ENCODE measurements around the gene TBX4.

TBX4 gene

DNA sequence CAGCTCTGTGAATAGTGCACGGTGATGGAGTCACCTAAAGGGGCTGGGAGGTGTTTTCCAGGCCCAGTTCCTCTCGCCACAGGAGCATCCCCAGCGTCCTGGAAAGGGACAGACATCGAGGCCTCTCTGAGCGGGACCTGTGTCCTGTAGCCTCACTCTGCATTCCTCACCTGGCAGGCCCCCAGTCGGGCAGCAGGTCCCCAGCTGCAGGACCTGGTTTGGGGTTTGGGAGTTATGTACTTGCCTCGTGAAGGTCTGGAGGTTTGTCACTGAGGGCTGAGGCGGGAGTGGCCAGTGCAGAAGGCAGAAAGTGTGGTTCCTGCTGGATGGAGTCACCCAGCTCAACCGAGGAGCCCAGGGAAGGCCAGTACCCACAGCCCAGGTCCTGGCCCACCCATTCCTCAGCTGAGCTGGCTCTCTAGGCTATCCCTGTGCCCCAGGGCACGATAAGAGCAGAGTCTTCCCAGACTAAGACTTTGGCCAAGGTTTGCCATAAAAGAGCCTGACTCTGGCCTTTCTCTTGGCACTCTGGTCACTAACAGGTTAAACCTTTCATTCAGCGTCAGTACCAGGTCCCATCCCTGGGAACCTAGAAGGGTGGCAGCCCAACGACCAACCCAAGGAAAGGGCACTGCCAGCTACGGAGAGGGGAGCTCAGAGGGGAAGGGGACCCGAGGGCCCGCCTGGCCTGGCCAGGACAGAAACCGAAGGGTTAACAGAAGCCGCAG is 24.4 kb downstream of the TBX4 start:
- H3K4me3 ChIP-seq (replicated peaks; ENCODE audit: low read depth, low read length): no peak overlapping the region
- DNase-seq (ENCODE audit: low read depth): no peak
- TF ChIP-seq, protein P1, sequence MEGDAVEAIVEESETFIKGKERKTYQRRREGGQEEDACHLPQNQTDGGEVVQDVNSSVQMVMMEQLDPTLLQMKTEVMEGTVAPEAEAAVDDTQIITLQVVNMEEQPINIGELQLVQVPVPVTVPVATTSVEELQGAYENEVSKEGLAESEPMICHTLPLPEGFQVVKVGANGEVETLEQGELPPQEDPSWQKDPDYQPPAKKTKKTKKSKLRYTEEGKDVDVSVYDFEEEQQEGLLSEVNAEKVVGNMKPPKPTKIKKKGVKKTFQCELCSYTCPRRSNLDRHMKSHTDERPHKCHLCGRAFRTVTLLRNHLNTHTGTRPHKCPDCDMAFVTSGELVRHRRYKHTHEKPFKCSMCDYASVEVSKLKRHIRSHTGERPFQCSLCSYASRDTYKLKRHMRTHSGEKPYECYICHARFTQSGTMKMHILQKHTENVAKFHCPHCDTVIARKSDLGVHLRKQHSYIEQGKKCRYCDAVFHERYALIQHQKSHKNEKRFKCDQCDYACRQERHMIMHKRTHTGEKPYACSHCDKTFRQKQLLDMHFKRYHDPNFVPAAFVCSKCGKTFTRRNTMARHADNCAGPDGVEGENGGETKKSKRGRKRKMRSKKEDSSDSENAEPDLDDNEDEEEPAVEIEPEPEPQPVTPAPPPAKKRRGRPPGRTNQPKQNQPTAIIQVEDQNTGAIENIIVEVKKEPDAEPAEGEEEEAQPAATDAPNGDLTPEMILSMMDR (IDR thresholded peaks at IDR 0.05; ENCODE audit: low read length, missing control alignments): no peak

DNA sequence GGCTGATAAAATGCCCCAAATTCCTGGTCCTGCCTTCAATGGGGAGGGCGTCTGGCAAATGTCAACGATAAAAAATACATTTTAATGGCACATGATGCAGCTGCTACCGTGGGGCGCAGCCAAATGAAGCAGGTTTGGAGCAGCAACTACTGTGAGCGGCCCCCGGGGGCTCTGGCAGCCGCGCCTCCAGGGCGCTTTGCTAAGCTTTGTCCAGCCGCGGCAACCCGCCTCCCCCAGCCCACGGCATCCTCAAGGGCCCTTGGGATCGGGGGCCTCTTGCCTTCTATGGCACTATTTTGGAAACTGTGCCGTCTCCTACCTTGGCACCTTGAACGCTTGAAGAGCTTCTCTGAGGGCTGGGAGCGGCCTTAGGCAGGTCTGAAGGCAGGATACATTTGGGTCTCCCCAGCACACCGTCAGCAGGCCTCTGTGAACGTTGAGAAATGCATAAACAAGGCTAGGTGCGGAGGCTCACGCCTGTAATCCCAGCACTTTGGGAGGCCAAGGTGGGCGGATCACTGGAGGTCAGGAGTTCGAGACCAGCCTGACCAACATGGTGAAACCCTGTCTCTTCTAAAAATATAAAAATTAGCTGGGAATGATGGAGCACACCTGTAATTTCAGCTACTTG is 25.1 kb downstream of the TBX4 start:
- TF ChIP-seq, protein P1 (IDR thresholded peaks at IDR 0.05; ENCODE audit: low read length, missing control alignments): no peak
- H3K4me3 ChIP-seq (replicated peaks; ENCODE audit: low read depth, low read length): no peak overlapping the region
- DNase-seq (ENCODE audit: low read depth): no peak

DNA sequence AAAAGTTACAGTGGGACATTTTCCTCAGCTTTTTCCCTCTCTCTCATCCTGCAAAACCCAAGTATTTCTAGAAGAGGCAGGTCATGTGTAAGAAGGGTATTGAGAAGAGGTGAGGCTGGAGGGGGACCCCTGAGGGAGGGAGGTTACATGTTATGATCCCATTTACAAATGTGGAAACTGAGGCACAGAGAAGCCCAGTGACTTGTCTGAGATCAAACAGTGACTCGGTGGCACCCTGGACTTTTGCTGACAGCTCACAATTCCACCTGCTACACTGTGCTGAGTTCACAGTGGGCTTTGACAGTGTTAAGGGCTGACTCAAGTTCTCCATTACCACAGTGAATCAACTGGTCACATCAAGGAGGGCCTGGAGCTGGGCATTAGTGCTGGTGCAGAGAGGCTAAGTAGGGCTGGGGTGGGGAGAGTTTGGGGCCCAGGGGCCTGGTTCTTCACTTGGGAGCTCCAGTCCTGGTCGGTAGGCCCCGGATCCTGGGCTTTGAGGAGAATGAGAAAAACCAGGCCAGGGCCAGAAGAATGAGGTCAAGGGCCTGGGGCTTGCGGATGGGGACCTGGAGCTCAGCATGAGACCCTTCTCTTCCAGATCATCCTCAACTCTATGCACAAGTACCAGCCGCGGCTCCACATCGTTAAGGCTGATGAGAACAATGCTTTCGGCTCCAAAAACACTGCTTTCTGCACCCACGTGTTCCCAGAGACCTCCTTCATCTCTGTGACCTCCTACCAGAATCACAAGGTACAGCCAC is 26.0 kb downstream of the TBX4 start:
- TF ChIP-seq, protein P1 (IDR thresholded peaks at IDR 0.05; ENCODE audit: low read length, missing control alignments): no peak
- no peak overlapping the region for H3K4me3 ChIP-seq (replicated peaks; ENCODE audit: low read depth, low read length)
- DNase-seq (ENCODE audit: low read depth): no peak

DNA sequence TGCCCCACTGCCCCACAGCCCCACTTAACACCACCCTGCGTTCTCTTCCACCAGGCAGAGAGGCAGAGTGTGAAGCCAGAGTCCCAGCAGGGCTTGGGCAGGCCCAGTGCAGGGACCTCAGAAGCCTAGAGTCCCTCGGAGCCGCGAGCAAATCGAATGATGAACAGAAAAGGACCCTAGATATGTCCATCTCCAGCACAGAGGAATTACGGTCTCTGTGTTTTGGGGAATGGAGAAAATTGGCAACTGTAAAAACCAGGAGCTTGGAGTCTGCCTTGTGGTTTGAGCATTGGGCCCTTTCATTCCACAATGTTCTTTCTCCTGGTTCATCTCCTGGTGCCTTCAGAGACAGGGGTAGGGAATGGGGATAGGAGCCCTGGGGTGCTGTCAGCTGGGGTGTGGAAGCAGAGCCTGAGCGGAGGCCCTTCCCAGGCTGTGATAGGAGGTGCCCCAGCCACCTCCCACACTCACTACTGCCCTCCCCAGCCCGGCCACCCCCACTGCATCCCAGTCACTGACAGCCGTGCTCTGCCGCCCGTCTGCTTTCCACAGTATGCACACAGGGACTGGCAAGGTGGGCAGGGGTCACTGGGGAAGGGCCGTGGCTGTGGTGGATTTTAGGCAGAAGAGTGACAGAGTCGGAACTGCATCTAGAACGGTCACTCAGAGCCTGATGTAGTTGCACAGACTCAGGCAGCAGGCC is 26.7 kb downstream of the TBX4 start:
- TF ChIP-seq, protein P1 (IDR thresholded peaks at IDR 0.05; ENCODE audit: low read length, missing control alignments): no peak
- DNase-seq (ENCODE audit: low read depth): no peak
- H3K4me3 ChIP-seq (replicated peaks; ENCODE audit: low read depth, low read length): no peak overlapping the region

DNA sequence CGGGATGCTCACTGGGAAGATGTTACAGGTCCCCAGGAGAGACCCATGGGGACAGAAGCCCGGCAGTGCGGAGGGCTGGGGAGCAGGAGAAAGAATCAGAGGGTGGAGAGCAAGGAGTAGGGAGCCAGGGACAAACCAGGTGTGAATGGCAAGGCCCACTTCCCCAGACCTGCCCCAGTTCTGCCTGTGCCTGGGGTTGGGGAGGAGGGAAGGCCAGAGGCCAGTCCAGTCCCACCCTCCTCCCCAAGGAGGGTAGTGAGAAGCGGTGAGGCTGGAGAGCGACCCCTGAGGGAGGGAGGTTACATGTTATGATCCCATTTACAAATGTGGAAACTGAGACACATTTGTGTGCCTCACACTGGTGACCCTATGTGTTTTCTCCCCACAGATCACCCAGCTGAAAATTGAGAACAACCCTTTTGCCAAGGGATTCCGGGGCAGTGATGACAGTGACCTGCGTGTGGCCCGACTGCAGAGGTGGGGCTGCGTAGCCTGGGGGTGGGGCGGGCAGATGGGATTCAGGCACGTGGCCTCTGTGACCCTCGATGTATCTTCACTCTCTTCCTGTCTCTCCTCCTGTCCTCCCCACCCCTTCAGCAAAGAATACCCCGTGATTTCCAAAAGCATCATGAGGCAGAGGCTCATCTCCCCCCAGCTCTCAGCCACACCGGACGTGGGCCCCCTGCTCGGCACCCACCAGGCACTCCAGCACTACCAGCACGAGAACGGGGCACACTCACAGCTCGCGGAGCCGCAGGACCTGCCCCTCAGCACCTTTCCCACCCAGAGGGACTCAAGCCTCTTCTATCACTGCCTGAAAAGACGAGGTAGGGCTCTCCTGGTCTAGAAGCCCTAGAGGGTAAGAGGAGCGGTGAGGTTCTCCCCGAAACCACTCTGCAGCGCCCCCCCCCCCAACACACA is 27.5 kb downstream of the TBX4 start:
- TF ChIP-seq, protein P1 (IDR thresholded peaks at IDR 0.05; ENCODE audit: low read length, missing control alignments): no peak
- no peak for DNase-seq (ENCODE audit: low read depth)
- H3K4me3 ChIP-seq (replicated peaks; ENCODE audit: low read depth, low read length): no peak overlapping the region

DNA sequence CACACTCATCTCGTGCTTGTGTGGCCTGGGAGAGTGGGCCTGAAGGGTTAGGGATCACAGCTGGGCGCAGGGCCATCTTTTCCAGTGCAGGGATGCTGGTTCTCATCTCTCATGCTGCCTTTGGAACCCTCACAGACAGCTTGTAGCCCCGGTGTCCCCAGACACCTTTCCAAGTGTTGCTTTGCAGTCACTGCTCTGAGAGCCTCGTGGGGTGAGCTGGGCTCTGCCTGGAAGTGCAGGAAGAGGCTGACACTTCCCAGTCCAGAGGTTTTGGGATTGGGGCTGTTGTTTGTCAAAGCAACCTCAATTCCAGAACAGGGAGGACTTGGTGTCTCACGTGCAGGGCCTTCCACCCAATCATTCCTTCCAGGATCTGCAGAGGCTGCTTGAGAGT is 28.2 kb downstream of the TBX4 start:
- DNase-seq (ENCODE audit: low read depth): no peak
- TF ChIP-seq, protein P1 (IDR thresholded peaks at IDR 0.05; ENCODE audit: low read length, missing control alignments): no peak
- H3K4me3 ChIP-seq (replicated peaks; ENCODE audit: low read depth, low read length): no peak overlapping the region

Measured in fibroblast of pulmonary artery (primary cell).